ENCODE data around the gene SLC2A11.

- no peak for TF ChIP-seq CTCF (IDR thresholded peaks at IDR 0.05)
- TF ChIP-seq POLR2A (IDR thresholded peaks at IDR 0.05), result no peak
- no peak for TF ChIP-seq POLR2AphosphoS5 (IDR thresholded peaks at IDR 0.05)
Observed at GRCh38 chr22:23915290-23915689, 57.6 kb downstream of the SLC2A11 start.

All from prostate gland (tissue), 2 donors.